ENCODE measurements around the gene ARID3B.
"Not testable (repeated sequence)": the region's sequence is repeated elsewhere in the genome, so short reads cannot be mapped to it uniquely, and the experiment has no call there.

ARID3B gene

DNA sequence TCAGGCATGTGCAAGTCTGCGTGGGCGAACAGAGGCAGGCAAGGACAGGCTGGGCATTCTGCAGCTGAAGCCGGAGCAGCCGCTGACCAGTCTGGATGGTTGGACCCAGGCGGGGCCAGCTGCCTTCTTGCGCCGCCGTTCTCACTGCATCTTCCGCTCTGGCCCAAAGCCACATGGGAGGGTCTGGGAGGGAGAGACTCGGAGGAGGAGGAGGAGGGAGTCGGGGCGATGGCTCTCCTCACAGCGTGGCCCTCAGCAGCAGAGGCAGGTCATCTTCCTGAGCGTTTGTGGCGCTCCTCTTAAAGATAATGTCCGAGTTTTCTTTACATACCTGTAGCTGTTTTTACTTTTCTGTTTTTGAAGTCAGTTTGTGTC lies 80.5 kb downstream of the ARID3B start:
- DNase-seq (ENCODE audit: low read depth), result no peak

DNA sequence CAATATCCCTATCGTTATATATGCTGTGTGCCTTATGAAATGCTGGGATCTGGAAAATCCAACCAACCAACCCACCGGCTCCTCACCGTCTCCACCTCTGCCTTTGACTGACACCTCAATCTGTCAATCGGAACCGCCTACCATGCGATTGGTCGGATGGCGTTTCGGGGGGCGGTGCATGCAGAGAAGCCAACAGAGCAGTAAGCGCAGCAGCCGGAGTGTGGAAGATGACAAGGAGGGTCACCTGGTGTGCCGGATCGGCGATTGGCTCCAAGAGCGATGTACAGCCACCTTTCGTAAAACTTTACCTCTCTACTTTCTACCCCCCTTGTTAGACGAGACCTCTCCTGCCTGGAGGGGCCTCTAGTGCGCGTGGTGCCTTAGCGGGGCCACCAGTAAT lies 80.9 kb downstream of the ARID3B start:
- DNase-seq (ENCODE audit: low read depth), result no peak

DNA sequence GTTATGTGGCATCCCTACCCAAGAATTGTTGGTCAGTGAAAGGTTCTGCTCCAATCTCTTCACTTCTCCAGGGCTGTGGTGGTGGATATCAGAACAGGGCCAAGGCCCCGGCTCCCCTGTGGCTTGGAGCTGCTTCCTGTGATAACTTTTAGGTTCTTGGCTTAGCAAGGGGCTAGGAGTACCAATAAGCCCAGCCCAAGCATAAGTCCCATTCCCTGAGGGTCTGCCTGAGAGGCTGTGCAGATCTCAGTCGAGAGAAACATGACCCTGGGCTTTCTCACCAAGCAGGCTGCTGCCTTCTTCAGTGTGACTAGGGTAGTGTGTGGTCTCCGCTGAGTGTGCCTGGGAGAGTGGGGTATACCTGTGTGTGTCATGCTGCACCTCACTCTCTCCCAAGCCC lies 81.7 kb downstream of the ARID3B start:
- DNase-seq (ENCODE audit: low read depth), result no peak

DNA sequence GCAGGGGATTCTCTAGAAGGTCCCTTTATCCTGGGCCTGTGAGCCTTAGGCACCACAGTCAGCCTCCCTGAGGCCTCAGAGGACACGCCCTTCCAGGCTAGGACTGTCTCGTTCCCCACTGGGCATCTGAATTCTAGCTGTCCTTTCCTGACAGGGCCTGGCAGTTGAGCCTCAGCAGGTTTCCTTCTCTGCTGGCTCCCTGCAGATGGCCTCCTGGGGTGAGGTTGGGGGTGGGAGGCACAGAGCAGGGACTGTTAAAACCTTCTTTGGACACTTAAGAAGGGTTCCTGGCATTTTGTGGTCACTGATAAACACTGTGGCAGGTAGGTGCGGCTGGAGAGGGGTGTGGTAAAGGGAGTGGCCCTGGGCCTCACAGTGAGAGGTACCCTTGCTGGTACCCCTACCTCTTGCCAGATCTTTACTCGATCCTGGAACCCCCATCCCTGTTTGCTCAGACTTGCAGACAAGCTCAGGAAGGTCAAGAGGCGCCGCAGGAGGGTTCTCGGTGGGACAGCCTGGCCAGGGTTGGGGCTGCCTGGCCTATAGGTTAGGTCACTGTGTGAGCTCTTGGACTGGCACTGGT lies 83.1 kb downstream of the ARID3B start:
- no peak for DNase-seq (ENCODE audit: low read depth)

DNA sequence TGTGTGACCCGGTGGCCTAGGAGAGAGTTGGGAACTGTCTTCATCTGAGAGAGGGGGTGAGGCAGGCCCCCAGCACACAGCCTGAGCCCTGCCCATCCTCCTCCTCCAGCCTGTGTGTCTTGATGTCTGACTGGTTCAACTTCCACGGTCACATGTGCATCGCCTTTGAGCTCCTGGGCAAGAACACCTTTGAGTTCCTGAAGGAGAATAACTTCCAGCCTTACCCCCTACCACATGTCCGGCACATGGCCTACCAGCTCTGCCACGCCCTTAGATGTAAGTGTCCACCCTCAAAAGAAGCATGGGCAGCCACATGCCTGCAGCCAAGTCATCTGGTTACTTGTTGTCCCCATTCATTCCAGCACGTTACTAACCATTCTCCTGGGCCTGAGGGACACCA lies 84.7 kb downstream of the ARID3B start:
- no peak for DNase-seq (ENCODE audit: low read depth)

DNA sequence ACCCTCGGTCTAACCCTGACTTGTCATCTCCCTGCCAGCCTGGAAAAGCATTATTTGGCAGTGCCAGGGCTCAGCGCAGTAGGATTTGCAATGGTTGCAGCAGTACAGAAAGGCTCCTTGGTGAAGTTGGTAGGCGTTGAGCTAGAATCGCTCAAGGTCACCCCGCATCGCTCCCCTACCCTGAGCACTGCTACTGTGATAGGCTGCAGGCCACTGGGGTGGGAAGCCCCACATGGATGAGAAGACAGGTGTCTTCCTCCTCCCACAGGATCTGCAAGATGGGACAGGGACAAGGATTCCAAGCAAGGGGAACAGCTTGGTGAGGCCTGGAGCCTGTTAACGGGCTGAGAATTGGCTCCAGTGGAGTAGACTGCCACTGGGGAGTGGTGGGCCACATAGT lies 85.3 kb downstream of the ARID3B start:
- no peak for DNase-seq (ENCODE audit: low read depth)

DNA sequence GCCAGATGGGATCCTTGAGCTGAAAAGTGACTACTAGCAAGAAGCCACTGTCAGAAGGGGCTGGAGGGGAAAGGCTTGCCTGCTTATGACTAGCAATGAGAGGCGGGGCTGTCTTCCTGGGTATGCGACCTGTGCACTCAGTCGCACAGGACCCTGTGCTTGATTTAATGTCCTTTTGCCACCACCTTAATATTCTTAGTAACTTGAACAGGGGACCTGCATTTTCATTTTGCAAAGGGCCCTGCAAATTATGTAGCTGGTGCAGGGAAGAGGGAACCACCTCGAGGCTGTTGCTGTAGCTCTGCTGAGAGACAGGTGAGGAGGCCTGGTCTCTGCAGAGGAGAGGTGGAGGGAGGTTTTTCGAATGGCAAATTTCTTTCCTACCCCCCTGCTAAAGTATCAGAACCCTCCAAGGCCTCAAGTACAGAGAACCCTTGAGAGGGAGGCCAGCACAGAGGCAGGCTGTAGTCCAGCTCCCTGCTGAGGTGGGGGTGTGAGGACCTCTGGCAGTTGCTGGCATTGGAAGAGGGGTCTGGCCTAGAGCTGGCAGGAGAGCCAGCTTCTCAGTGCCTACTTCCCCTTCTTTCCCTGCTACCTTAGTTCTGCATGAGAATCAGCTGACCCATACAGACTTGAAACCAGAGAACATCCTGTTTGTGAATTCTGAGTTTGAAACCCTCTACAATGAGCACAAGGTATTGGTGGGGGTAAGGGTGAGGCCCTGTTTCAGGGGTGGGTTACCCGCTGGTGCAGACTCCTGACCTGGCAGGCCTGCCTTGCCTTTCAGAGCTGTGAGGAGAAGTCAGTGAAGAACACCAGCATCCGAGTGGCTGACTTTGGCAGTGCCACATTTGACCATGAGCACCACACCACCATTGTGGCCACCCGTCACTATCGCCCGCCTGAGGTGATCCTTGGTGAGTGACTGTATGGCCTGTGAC lies 86.0 kb downstream of the ARID3B start:
- no peak for DNase-seq (ENCODE audit: low read depth)

DNA sequence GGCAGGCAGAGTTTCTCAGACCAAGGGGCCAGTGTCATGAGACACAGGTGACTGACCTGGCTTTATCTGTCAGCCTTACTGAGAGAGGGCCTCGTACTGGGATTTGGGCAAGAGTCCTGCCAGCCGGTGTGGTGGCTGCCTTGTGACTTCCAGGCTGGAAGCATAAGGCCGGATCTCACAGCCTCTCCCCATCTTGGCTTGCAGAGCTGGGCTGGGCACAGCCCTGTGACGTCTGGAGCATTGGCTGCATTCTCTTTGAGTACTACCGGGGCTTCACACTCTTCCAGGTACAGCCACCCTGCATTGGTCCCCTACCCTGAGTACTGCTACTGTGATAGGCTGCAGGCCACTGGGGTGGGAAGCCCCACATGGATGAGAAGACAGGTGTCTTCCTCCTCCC lies 86.7 kb downstream of the ARID3B start:
- DNase-seq (ENCODE audit: low read depth), result no peak

DNA sequence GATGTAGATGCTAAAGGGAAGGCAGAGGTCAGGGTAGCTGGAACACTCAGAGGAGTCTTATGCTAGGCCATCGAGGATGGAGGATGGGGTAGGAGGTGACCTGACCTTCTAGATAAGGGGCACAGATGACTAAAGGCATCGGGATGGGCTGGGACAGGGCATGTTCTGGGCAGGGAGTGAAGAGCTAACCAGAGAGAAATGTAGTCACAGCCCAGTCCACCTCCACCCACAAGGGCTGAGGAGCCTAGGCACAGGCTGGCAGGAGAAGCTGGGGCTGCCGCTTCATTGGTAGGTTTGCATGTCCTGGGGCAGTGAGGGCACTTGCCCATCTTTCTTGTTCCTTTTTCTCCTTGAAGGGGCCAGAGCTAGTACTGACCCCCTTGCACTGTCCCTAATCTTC lies 87.2 kb downstream of the ARID3B start:
- no peak for DNase-seq (ENCODE audit: low read depth)

DNA sequence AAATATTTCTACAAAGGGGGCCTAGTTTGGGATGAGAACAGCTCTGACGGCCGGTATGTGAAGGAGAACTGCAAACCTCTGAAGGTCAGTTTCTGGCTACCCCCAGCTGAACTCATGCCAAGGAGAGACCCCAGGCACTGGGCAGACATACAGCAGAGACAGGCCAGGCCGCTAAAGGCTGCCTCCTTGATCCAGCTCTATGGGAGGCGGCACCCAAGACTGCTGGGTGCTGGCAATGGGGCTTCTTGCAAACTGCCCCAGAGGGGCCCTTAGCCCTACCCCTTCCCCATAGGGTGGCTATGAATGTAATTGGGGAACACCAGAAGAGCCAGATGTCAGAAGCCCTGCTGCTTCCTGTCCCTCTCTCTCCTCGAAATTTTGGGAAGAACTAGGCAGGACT lies 87.9 kb downstream of the ARID3B start:
- DNase-seq (ENCODE audit: low read depth), result no peak

DNA sequence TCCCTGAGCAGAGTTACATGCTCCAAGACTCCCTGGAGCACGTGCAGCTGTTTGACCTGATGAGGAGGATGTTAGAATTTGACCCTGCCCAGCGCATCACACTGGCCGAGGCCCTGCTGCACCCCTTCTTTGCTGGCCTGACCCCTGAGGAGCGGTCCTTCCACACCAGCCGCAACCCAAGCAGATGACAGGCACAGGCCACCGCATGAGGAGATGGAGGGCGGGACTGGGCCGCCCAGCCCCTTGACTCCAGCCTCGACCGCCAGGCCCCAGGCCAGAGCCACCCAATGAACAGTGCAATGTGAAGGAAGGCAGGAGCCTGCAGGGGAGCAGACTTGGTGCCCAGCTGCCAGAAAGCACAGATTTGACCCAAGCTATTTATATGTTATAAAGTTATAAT lies 88.7 kb downstream of the ARID3B start:
- DNase-seq (ENCODE audit: low read depth), result not testable (repeated sequence)

DNA sequence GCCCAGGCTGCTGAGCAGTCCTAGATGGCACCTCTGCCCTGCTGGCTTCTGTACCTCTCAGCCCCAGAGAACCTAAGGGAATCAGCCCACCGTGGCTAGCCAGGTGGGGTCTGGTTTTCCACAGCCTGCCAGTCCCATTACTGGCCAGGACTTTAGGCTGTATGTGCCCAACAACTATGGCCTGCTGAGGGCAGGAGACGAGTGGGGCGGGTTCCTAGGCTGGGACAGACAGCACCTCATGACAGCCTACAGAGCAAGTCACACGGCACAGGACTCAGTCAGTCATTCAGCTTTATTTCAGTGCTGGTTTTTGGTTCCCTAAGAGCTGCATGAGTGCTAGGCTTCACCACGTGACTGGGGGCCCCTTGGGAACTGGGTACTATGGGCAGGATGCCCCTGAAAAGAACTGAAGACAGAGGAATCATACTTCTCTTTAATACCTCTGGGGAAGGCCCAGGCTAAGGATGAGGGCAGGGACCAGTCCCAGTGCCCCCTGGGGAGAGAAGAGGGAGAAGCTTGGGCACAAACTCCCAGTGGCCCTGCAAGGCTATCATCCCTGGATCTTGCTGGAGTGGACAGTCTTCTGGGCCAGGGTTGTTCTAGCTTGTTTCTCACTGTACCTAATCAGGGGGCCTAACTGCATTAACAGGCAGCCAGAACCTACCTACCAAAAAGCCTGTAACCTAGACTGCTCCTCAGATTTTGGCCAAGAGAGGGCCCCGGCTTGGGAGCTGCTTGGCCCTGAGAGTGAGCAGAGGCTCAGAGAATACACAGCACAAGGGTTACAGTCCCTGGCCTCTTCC lies 89.5 kb downstream of the ARID3B start:
- no peak for DNase-seq (ENCODE audit: low read depth)

DNA sequence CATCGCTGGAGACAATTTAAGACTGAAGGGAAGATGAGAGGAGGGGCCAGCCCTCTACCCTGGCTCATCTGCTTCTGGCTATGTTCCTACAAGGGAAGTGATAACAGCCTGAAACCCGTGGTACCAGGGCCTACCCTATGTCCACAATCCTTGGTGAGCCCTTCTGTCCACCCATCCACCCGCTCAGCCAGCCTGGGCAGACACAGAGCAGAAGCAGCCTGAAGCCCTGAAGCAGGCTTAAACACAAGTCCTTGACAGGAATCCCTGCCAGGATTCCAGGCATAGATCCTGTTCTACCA lies 90.0 kb downstream of the ARID3B start:
- no peak for DNase-seq (ENCODE audit: low read depth)

DNA sequence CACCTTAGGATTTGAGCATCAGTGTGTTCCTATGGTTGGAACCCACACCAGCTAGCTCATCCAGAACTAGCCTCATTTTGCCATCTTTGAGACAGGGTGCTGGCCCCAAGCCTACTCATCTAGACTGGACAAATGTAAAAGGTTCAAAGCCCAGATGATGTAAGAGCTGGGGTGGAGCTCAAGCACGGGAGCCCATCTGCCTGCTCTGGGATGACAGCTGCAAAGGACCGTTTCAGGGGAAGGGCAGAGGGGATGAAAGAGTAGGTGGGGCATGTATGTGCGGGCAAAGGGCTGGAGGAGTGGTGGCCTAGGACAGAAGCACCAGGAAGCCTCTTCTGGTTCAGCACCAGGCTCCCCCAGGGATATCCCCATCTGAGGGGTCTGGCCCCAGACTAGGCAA lies 90.4 kb downstream of the ARID3B start:
- no peak for DNase-seq (ENCODE audit: low read depth)

DNA sequence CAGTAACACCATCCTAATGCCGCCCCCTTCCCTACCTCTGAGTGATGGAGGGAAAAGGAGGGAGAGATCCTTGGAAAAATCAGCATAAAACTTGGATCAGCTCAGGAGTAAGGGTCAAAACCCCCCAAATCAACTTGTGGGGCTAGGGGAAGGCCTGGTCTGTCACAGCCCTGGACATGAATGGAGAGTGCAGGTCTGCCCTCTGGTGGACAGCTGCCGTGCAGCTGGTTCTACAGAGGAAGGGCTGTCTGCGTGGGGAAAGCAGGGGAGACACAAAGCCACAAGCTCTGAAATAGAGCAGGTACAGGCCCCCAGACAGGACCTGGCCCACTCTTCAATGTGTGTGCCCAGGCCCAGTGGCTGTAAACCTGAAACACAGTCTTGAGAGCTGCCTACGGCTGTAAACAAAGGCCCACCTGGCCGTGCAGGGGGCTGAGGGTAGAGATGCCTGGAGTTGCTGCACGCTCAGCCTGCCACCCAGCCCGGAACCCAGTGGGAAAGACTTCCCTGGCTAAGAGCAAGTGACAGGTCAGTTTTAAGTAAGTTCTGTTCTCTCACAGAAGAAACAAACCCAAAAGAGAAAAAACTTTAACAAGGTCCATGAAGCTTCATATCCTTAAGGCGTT lies 91.0 kb downstream of the ARID3B start:
- no peak for DNase-seq (ENCODE audit: low read depth)

DNA sequence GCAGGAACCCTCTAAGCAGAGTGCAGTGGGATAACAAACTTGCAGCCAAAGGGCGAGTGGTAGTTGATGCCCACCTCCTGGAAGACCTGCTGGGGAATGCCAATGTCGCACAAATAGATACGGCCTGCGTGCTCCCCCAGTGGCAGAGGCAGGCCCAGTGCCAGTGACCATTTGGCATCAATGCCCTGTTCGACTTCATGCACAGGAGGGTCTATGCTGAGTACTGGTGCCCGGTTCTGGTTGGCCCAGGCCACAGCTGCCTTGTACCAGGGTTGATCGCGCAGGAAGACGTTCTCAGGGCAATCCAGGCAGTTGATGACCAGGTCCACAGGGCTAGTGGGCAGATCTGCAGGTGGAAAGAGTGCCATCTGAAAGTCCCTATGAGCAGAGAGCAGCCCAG lies 91.6 kb downstream of the ARID3B start:
- no peak for DNase-seq (ENCODE audit: low read depth)

DNA sequence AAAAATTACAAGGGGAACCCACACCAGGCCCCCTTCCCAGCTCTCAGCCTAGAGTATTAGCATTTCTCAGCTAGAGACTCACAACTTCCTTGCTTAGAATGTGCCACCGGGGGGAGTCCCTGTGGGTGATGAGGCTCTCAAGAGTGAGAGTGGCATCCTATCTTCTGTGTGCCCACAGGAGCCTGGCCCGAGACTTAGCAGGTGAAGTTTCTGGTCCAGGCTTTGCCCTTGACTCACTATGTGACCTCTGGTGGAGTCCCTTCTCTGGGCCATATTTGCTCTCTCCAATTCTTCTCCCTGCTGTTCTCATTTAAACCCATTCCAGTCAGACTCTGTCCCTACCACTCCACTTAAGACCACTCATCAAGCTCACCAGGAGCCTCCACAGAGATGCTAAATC lies 92.8 kb downstream of the ARID3B start:
- DNase-seq (ENCODE audit: low read depth), result no peak

DNA sequence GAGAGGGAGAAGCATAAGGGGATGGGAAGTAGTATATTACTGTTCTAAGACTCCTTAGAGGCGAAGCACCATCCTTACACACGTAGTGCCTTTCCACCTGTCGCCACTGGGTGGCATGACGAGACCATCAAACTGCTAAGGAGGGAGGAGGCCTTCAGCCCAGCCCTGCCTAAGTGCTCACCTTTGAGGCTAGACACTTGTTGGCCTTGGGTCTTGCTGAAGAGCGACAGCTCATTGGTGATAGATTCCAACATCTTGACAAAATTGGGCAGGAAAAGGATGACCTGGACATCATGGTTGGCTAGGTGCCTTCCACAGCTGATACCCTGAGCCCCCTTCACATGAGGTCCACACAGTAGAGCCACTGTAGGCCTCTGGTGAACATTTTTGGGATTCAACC lies 94.2 kb downstream of the ARID3B start:
- peak; percentile 29 for DNase-seq (ENCODE audit: low read depth)

DNA sequence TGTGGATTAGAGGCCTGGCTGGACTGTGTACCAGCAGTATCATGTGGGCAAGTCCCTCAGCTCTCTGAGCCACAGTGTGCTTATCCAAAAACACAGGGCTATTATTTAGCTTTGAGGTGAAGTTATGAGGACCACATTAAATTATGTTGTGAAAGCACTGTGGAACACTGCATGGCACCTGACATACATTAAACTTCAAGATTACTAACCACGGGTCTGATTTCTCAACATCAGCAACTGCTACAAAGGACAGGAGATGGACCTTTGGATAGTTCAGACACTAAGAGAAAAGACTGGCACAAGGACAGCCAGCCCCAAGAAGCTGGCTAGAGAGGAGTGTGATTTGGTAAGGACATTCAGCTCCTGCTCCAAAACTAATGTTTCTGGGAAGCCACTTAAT lies 96.0 kb downstream of the ARID3B start:
- DNase-seq (ENCODE audit: low read depth), result no peak

DNA sequence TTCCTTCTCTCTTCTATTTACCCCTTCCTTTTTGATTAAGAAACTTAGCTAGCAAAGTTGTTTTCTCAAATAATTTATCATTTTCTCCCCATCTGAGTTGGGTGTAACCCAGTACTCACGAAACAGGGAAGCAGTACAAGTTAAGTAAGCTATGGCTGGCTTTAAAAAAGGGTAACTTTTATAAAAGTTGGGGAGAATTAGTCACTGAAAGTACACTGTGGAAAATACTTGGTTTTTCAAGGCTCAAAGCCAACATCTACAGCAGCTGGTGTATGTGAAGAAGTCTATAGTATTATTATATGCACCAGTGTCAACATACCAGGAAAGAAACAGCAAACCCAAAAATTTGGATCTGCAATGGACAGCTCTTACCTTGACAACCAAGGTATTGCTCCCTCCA lies 100.1 kb downstream of the ARID3B start:
- no peak for DNase-seq (ENCODE audit: low read depth)

DNA sequence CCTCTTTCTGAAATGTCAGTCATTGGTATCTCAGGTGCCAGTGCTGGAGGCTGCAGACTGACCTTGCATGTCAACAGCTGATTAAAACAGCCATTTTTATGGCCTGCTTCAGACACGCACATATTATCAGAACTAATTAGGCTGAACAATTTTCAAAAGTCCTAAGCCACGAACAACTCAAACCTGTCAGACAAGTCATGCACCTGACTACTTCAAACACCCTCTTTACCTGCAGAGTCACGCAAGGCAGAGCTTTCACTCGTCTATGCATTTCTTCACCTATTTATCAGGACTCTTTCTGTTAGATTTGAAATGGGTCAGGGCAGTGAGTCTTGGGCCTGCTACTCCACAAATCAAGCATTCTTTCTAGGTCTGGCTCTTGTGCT lies 101.3 kb downstream of the ARID3B start:
- DNase-seq (ENCODE audit: low read depth), result no peak

DNA sequence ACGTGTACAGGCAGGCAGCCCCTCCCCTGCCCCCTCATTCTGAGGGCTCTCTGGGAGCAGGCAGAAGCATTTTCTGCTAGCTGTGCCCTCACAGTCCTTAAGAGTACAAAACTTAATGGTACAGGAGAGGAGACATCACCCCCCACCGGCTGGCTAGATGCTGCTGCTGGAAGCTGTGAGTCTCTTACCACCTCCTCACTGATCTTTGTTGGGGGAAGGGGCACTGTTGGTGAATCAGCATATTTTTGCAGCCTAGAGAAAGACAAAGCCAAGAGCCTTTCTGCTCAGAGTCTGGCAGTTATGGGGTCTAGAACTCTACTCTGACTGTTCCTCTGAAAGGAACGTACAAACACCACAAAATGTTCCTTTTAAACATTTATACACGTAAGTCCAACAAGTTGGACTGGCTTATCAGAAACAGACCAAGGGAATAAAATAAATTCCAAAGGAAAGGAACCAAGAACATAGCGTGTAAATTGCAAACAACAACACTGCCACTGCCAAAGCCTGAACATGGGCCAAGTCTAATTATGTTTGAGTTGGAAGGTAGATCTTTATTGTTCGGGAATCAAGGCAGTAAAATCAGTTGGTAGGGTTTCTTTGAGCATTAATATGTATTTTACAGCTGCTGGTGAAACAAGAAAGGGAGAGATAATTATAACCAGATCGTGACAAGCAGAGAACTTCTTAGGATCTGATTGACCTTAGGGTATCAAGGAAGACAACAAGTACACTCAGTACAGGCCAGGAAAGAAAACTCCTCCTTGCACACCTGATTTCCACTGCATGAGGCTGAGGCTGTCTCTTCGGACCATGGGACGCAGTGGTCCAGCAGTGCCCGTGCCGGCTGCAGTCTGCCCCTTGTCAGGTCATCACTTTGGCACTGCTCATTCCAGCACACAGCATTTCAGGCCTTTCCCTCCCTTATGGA lies 102.0 kb downstream of the ARID3B start:
- no peak for DNase-seq (ENCODE audit: low read depth)

Data from stimulated activated CD8-positive, alpha-beta memory T cell treated with anti-CD3 and anti-CD28 coated beads, Interleukin-15, amount 100 ng/mL, for 24 hours (primary cell).